ENCODE data around the gene ESYT1.

- no peak for TF ChIP-seq CTCF (IDR thresholded peaks at IDR 0.05)
- no peak for TF ChIP-seq POLR2AphosphoS5 (IDR thresholded peaks at IDR 0.05; ENCODE audit: low read depth, low read length)
These were observed 62.7 kb downstream of the ESYT1 start for GRCh38 chr12:56190695-56191155.
